Neural cell (in vitro differentiated cells): Measurements from ENCODE around the gene HNRNPLL.

Experiments used
- EZH2 ChIP-seq: fragments of 200-600, 300-800 bp; shearing (Covaris generic), sonication (generic); IDR thresholded peaks from 2 replicates; pipeline ENCODE4 v1.6.1; 2014; ENCODE audit warnings: antibody characterized with exemption, low read length, borderline replicate concordance, mild to moderate bottlenecking; ENCODE audit not compliant: insufficient read depth, poor library complexity, severe bottlenecking
- RAD21 ChIP-seq: fragments of 450-650 bp; conservative IDR thresholded peaks from 2 replicates; pipeline ENCODE4 v1.6.1; 2014; ENCODE audit warnings: antibody characterized with exemption, mild to moderate bottlenecking, moderate library complexity
- TF ChIP-seq, protein P1 (sequence below): fragments of 450-650 bp; IDR thresholded peaks from 2 replicates; pipeline ENCODE4 v1.5.1; 2014; ENCODE audit warnings: antibody characterized with exemption, mild to moderate bottlenecking, moderate library complexity; ENCODE audit not compliant: poor library complexity, severe bottlenecking
- TF ChIP-seq, protein P2 (sequence below): IDR thresholded peaks from 2 replicates; pipeline ENCODE4 v1.6.1; 2012; ENCODE audit warnings: borderline replicate concordance

DNA sequence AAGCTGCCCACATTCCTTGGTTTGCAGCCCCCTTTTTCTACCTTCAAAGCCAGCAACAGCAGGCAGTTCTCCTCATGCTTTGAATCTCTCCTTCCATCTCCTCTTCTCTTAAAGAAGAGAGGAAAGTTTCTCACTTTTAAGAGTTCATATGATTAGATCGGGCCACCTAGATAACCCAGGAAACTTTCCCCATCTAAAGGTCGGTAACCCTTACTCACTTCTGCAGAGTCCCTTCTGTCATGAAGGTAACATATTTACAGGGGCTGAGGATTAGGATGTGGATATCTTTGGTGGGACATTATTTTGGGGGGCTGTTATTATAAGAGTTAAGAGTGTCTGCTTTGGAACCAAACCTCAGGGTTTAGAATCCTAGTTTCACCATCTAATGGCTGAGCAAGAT lies 51.0 kb downstream of the HNRNPLL start:
- no peak for TF ChIP-seq EZH2
- TF ChIP-seq, protein P1, sequence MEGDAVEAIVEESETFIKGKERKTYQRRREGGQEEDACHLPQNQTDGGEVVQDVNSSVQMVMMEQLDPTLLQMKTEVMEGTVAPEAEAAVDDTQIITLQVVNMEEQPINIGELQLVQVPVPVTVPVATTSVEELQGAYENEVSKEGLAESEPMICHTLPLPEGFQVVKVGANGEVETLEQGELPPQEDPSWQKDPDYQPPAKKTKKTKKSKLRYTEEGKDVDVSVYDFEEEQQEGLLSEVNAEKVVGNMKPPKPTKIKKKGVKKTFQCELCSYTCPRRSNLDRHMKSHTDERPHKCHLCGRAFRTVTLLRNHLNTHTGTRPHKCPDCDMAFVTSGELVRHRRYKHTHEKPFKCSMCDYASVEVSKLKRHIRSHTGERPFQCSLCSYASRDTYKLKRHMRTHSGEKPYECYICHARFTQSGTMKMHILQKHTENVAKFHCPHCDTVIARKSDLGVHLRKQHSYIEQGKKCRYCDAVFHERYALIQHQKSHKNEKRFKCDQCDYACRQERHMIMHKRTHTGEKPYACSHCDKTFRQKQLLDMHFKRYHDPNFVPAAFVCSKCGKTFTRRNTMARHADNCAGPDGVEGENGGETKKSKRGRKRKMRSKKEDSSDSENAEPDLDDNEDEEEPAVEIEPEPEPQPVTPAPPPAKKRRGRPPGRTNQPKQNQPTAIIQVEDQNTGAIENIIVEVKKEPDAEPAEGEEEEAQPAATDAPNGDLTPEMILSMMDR, result no peak
- TF ChIP-seq RAD21, result no peak
- TF ChIP-seq, protein P2, sequence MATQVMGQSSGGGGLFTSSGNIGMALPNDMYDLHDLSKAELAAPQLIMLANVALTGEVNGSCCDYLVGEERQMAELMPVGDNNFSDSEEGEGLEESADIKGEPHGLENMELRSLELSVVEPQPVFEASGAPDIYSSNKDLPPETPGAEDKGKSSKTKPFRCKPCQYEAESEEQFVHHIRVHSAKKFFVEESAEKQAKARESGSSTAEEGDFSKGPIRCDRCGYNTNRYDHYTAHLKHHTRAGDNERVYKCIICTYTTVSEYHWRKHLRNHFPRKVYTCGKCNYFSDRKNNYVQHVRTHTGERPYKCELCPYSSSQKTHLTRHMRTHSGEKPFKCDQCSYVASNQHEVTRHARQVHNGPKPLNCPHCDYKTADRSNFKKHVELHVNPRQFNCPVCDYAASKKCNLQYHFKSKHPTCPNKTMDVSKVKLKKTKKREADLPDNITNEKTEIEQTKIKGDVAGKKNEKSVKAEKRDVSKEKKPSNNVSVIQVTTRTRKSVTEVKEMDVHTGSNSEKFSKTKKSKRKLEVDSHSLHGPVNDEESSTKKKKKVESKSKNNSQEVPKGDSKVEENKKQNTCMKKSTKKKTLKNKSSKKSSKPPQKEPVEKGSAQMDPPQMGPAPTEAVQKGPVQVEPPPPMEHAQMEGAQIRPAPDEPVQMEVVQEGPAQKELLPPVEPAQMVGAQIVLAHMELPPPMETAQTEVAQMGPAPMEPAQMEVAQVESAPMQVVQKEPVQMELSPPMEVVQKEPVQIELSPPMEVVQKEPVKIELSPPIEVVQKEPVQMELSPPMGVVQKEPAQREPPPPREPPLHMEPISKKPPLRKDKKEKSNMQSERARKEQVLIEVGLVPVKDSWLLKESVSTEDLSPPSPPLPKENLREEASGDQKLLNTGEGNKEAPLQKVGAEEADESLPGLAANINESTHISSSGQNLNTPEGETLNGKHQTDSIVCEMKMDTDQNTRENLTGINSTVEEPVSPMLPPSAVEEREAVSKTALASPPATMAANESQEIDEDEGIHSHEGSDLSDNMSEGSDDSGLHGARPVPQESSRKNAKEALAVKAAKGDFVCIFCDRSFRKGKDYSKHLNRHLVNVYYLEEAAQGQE, result no peak
